ENCODE measurements around the gene WASF3. TPM values are rescaled to one million over a fixed set of nuclear protein-coding genes. Genes with fewer than 3 reads are reported as not detected.

WASF3 gene
- total RNA-seq, 1 experiment from 2014 or later: 3.4 TPM

- BruUV-seq (replicated peaks): no TSS peak
- CTCF ChIA-PET: no interaction called here
- DNase-seq (ENCODE audit: low read depth, low spot score): no peak
These were observed 42.4 kb downstream of the WASF3 start for GRCh38 chr13:26599860-26600259.

More at GRCh38 chr13:26599860-26600259, 42.4 kb downstream of the WASF3 start:
- Histone ChIP-seq H3K27ac (ENCODE audit: low read depth, low read length) (no peak overlapping the region), H3K79me2 (ENCODE audit: insufficient read depth, low read length) (no peaks in the 10 kb centered on the region), H2AFZ (ENCODE audit: low read depth, low read length, poor library complexity, severe bottlenecking) (no peak overlapping the region), H4K20me1 (ENCODE audit: insufficient read depth) (no peaks in the 10 kb centered on the region), H3K9ac (ENCODE audit: low read length) (no peak overlapping the region), H3K4me2 (ENCODE audit: low read length) (no peak overlapping the region), H3K4me3 (replicated peaks in 1 of 2; ENCODE audit: low read depth in 1 of 2, low read length in 2 of 2) (no peak overlapping the region), H3K36me3 (ENCODE audit: control insufficient read depth in 1 of 2, insufficient read depth in 2 of 2, low read length in 2 of 2) (no peaks in the 10 kb centered on the region), H3K4me1 (ENCODE audit: control insufficient read depth in 1 of 2, insufficient read depth in 2 of 2, low read length in 2 of 2) (no peaks in the 10 kb centered on the region), H3K9me3 (ENCODE audit: control insufficient read depth in 1 of 2, insufficient read depth in 1 of 2, low read depth in 1 of 2, low read length in 2 of 2) (no peaks in the 10 kb centered on the region), H3K27me3 (ENCODE audit: insufficient read depth, low read length) (peaks cover 13% of the 10 kb centered on the region; the same call in 1 of the 2 replicates), H3K9me2 (ENCODE audit: insufficient read depth) (no peaks in the 10 kb centered on the region)
- TF ChIP-seq, protein P1, sequence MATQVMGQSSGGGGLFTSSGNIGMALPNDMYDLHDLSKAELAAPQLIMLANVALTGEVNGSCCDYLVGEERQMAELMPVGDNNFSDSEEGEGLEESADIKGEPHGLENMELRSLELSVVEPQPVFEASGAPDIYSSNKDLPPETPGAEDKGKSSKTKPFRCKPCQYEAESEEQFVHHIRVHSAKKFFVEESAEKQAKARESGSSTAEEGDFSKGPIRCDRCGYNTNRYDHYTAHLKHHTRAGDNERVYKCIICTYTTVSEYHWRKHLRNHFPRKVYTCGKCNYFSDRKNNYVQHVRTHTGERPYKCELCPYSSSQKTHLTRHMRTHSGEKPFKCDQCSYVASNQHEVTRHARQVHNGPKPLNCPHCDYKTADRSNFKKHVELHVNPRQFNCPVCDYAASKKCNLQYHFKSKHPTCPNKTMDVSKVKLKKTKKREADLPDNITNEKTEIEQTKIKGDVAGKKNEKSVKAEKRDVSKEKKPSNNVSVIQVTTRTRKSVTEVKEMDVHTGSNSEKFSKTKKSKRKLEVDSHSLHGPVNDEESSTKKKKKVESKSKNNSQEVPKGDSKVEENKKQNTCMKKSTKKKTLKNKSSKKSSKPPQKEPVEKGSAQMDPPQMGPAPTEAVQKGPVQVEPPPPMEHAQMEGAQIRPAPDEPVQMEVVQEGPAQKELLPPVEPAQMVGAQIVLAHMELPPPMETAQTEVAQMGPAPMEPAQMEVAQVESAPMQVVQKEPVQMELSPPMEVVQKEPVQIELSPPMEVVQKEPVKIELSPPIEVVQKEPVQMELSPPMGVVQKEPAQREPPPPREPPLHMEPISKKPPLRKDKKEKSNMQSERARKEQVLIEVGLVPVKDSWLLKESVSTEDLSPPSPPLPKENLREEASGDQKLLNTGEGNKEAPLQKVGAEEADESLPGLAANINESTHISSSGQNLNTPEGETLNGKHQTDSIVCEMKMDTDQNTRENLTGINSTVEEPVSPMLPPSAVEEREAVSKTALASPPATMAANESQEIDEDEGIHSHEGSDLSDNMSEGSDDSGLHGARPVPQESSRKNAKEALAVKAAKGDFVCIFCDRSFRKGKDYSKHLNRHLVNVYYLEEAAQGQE (IDR thresholded peaks at IDR 0.05; ENCODE audit: low read depth): no peak
- TF ChIP-seq POLR2AphosphoS5 (IDR thresholded peaks at IDR 0.05; ENCODE audit: low read depth, low read length) (no peak), CTCF (IDR thresholded peaks at IDR 0.05 in 2 of 3, conservative IDR thresholded peaks at IDR 0.05 in 1 of 3; ENCODE audit: borderline replicate concordance in 1 of 3, insufficient read depth in 1 of 3, low read depth in 2 of 3, low read length in 2 of 3) (no peak)
- intact Hi-C loops (cut with micrococcal nuclease): no loop called here
- ATAC-seq: no peak
- POLR2A ChIA-PET: no interaction called here
- RAD21 ChIA-PET (ENCODE audit: low non-redundant PET in 1 of 2, low total read pairs in 2 of 2, uncharacterized antibody in 2 of 2, unreplicated experiment in 2 of 2): no interaction called here
